Raji (cell line): ENCODE measurements around the gene TTLL11.

Experiments
- POLR2A ChIP-seq: IDR thresholded peaks from 2 replicates; pipeline ENCODE4 v1.6.1; 2011; ENCODE audit warnings: low read depth, low read length, control low read depth; ENCODE audit not compliant: insufficient read depth

The TTLL11 gene

DNA sequence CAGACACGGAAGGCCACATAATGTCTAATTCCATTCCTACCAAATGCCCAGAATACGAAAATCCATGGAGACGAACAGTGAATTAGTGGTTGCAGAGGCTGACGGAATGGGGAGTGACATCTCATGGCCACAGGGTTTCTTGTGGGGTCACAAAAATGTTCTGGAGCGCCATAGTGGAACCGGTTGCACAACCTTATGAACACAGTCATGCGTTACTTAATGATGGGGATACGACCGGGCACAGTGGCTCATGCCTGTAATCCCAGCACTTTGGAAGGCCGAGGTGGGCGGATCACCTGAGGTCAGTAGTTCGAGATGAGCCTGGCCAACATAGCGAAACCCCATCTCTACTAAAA lies 26.0 kb upstream of the TTLL11 start:
- no peak for TF ChIP-seq POLR2A

DNA sequence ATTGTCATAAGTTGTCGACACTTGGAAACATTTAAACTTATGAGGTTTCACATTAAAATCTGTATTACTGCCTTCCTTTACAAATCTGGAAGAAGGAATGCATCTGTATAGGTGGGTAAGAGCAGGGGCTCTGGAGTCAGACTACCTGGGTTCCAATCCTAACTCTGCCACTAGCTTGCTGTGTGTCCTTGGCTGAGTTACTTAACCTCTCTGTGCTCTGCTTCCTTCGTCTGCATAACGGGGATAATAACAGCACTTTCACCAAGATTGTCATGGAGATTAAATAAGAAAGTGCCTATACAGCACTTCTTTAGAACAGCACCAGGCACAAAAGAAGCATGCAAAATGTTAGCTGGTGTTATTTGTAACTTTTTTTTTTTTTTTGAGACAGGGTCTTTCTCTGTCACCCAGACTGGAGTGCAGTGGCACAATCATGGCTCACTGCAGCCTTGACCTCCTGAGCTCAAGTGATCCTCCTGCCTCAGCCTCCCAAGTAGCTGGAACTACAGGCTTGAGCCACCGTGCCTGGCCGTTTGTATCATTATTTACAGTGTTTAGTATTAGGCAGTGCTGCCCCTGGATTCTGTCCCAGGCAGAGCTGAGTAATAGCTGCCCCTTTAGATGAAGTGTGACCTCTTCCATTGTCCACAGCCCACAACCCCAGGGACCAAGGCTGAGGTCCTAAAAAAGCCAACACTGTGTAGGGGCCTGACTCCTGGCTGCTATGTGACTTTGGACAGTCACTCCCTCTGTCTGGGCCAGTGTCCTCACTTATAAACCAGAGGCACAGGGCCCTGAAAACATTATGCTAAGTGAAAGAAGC lies 25.4 kb upstream of the TTLL11 start:
- no peak for TF ChIP-seq POLR2A

DNA sequence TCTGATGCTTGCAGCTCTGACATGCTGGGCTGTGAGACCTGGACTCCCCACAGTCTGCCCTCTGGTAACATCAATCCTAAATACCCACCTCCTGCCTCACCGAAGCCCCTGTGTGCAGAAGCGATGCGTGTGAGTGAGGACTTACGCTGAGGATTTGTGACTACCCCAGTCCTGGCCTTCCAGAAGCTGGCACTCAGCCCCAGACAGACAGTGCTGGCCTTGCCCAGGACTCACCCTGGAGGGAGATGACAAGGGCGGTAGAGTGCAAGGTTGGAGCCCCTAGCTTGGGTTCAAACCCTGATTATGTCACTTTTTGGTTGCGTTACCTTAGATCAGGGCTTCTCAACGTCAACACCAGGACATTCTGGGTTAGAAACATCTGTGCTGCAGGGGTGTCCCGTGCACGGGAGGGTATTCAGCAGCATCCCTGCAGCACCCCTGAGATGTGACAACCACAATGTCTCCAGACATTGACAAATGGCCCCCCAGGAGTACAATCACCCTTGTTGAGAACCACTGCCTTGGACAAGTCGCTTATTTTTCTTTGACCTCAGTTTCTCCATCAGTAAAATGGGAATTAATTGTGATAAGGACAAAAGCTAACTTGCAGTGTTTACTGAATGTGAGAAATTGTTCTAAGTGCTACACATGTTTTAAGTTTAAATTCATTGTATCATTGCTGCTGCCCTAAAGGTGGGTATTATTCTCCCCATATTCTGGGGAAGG lies 23.5 kb upstream of the TTLL11 start:
- no peak for TF ChIP-seq POLR2A

DNA sequence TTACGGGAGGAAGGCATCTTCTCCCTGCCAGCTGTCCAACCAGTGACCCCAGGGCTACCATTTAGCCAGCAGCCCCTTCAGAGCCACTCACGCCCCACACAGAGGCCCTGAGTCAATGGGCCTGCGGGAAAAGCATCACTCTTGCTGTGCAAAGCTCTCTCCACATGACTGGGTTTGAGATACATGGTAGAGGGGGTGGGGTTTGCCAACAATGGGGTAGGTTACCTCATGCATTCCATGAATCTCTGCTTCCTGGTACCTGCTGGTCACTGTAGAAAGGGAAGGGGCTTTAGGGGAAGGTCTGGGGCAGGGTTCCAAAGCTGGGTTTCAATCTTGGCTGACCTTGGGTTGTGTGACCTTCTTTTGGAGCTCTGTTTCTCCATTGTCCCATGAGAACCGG lies 22.9 kb upstream of the TTLL11 start:
- TF ChIP-seq POLR2A = no peak

DNA sequence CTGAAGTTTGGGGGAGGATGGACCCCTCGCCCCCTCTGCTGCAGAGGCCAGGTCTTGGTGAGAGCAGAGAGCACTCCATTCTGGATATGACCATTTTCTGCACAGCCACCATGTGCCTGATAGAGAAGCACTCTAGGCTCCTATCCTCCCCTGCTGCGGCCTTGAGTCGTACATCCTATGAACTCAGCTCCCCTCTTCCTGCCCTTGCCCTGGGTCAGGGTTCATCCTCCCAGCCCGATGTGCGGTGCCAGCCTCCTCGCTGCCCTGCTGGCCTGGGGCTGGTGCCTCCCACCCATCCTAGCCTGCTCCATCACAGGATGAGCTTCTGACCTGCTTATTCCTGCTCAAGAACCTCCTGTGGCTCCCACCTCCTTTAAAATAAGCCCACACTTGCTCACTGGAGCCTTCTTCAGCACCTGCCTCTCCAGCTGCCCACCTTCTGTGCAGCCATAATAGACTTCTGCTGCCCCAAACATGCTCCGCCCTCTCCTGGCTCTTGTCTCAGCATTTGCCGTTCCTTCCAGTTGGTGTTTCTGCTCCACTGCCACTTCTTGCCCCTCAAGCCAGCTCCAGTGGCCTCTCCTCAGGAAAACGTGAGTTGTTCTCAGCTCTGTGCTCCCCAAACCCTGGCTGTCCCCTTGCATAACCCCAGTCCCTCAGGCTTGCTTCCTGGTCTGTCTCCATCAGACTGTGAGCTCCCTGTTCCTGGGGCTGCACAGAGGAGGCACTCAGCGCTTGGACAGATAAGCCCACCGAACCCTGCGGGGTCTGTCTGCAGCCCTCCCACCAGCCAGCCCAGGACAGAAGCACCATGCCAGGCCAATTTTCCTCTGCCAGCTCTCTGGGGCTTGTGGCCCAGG lies 22.3 kb upstream of the TTLL11 start:
- TF ChIP-seq POLR2A = no peak

DNA sequence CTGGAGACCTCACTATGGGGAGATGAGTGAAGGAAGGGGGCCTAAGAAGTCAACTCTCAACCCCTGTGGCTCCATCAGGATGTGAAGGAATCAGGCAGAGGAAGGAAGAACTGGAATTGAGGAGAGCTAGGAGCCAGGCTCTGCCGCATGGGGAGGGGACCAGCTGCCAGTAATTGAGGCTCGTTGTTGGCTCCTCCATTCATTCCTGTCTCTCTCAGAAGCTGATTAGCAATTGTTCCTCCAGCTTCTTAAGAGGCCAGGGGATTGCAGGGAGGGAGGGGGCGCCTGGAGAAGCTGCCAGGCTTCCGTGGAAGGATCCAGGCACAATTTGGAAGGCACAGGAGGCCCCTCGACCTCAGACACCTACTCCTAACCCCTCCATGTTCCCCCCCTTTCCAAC lies 20.5 kb upstream of the TTLL11 start:
- TF ChIP-seq POLR2A = no peak

DNA sequence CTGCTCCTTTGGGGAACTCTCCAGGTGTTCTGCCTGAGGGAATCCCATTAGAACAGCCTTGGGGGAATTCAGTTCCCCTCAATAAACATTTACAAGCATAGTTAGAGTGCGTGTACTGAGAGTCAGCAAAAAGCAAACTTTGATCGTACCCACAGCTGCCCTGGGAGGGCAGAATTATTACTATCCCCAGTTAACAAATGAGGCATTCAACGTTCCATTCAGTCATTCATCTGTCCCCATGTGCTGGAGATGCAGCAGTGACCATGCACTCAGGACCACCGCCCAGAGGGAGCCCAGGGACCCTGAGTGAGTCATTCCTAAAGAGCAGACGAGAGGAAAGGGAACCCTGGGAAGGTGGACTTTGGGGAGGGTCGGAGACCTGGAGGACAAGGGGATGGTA lies 19.1 kb upstream of the TTLL11 start:
- no peak for TF ChIP-seq POLR2A

DNA sequence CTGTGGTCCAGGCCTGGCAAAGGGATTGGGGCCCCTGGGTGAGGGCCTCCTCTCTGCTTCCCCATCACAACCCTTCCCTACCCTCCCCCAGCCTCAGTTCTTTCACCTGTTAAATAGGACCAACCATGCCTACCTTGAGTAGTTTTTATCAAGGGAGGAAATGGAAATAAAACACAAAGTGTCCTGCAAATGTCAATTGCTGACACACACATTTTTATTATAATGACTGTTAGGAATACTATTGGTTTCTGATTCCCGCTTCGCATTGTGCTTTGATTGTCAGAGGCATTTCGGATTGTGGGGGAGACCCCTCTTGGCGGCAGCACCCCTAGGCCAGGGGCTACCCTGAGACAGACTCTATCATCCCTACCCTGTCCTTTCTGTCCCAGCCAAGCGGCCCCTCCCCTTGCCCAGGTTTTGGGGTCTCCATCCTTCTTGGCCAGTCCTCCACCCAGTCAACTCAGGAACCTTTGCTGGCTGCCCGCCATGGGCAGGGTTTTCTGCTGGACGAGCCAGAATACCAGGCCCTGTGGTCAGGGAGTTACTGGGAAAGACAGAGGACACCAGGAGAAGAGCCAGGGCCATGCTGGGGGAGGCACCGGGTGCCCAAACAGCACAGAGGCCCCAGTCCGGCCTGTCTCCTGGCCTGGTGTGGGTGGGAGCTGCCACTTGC lies 18.4 kb upstream of the TTLL11 start:
- TF ChIP-seq POLR2A = no peak

DNA sequence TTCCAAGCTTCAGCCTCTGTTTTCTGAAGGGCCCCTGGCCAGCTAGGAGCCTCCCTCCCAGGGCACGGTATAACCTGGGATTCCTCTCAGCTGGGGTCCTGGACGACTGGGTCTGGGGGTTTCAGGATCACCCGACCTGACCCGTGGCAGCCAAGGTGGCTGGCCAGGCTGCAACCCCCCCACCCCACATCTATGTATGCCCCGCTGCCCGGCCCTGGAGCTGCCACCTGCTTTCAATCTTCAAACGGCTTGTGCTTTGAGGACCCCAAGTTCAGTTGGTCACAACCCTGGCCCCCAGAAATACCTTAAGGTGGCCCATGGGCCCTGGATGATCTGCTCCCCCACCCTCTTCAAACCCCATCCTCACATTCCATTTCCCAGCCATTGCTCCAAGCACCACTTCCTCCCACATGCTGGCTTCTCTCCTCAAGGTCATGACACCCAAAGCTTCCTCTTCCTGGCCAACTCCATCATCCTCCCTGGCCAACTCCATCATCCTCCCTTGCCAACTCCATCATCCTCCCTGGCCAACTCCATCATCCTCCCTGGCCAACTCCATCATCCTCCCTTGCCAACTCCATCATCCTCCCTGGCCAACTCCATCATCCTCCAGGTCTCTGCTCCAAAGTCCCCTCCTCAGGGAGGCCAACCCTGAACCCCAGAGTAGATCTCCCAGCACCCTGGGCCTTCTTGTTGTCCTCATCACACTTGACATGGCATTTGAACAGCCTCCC lies 17.2 kb upstream of the TTLL11 start:
- no peak for TF ChIP-seq POLR2A

DNA sequence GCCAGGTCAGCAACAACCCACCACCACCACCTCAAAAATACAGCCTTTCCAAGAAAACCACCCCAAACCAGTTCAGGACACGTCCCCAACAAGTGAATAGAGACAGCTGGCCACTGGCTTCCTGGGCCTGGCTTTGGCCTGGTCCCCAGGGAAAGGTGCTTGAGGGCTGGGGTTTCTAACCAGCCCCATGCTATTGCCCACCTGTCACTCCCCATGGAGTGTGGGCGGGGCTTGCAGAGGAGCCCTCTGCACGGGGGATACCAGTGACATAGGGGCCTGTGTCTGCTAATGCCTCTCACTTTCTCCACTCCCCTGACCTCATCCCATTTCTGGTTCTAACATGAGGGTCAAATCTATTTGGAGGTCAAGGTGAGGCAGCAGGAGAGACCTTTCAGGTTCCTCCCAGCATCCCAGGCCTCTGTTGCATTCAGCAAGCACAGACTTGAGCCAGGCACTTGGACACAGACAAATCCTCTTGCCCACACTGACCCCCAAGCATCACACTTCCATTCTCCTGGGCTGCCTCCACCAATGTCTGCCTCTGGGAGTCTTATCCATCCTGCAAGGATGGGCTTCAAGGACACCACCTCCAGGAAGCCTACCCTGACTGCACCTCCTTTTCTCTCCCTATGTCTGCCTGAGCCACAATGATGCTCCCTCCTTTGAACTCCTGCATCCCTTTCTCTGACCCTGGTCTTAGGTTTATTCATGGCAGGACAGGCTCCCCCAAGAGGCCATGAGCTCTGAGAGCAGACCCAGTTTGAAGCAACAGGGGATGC lies 16.1 kb upstream of the TTLL11 start:
- no peak for TF ChIP-seq POLR2A

DNA sequence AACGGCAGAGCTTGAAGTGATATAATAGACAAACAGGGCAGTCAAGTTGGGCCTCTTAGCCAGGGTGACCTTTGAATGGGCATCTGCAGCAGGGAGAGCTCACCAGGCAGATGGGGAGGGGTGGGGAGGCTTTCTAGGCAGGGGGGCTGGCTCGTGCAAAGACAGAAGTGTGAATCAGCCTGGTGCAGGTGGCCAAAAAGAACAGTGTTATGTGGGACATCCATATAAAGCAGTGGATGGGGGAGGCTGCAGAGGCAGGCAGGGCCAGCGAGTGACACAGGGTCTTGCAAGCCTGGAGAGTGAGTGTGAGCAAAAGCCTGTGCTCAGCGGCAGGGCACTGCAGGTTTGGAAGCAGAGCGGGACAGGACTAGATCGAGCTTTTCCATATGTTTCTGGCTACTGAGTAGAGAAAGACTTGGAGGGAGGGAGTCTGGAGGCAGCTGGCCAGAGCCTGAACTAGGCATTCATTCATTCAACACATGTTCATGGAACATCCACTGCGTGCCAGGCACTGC lies 14.2 kb upstream of the TTLL11 start:
- TF ChIP-seq POLR2A = no peak

DNA sequence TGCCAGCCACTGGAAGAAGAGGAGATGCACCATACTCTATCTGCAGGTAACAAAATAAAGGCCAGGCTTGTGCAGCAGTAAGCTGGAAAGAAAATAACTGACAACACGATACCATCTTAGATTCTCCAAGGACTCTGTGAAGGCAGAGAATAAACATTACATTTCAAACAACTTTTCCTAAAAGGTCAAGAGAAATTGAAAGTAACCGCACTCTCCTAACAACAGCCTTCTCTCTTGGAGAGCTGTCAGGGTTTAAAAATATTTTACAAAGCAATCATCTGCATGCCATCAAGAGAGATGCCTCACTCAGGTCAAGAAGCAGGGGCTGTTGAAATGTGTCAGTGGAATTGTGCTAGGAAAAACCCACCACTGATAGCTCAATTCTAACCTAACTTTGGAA lies 13.5 kb upstream of the TTLL11 start:
- no peak for TF ChIP-seq POLR2A

DNA sequence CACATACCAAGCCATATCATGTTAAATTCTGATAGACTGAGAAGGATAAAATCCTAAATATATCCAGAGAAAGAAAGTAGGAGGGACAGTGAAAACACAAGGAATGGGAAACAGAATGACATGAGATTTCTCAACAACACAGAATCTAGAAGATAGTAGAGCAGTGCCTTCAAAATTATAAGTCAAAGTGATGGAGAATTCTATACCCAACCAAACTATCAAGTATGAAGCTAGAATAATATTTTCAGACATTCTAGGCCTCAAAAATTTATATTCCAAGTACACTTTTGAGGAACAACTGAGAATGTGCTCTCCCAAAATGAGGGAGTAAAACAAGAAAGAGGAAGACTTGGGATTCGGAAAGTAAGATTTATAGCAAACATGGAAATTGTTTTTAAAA lies 10.9 kb upstream of the TTLL11 start:
- no peak for TF ChIP-seq POLR2A
